ENCODE results near the gene TUG1.

GRCh38 chr22:30931541-30932300 is 37.3 kb upstream of the TUG1 start:
- TF ChIP-seq CTCF (IDR thresholded peaks at IDR 0.05) (no peak), POLR2AphosphoS5 (IDR thresholded peaks at IDR 0.05) (no peak), POLR2A (IDR thresholded peaks at IDR 0.05) (no peak)
